LHCN-M2 (cell line): ENCODE measurements around the gene CCDC149. TPM values are rescaled to one million over a fixed set of nuclear protein-coding genes. Genes with fewer than 3 reads are reported as not detected.
"Not testable (repeated sequence)": the region's sequence is repeated elsewhere in the genome, so short reads cannot be mapped to it uniquely, and the experiment has no call there.

Experiments used
- DNase-seq: peaks from one replicate; pipeline ENCODE4 v3.0.0-alpha.2; 2012; ENCODE audit warnings: low read depth
- total RNA-seq: library from RNA; depleted of rRNA; stranded (reverse); fragments of >200 nt; gene quantifications from 2 replicates; pipeline ENCODE4 v1.2.3, GENCODE V29; 2014

CCDC149 gene
- total RNA-seq, 1 experiment from 2014 or later: 3.0 TPM

GRCh38 chr4:24917076-24917856 is 4.4 kb upstream of the CCDC149 start:
- no peak for DNase-seq

GRCh38 chr4:24915121-24915922 is 2.5 kb upstream of the CCDC149 start:
- DNase-seq: no peak

GRCh38 chr4:24914460-24914859 is 1.6 kb upstream of the CCDC149 start:
- DNase-seq: no peak

- DNase-seq: no peak
Measured at GRCh38 chr4:24913119-24913485, 260 bp upstream of the CCDC149 start.

DNA sequence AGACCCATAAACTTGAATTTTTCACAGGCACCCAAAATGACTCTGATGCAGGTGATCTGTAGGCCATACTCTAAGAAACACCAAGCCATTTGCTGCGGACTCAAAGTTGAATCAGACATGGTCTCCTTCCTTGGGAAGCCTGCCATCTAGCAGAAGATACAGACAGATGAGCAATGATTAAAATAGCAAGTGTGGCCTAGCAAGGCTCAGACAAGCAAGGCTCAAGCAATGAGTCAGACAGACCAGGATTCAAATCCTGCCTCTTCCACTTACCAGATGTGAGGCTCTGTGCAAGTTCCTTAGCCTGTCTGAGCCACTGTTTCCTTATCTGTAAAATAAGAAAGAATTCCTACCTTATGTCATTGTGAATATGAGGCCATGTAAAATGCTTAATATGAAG is 2.3 kb downstream of the CCDC149 start:
- no peak for DNase-seq

DNA sequence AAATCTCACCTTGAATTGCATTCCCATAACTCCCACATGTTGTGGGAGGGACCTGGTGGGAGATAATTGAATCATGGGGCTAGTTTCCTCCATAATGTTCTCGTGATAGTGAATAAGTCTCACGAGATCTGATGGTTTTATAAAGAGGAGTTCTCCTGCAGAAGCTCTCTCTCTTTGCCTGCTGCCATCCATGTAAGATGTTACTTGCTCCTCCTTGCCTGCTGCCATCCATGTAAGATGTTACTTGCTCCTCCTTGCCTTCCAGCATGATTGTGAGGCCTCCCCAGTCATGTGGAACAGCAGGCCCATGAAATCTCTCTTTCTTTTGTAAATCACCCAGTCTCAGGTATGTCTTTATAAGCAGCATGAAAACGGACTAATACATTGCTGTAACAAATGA is 3.2 kb downstream of the CCDC149 start:
- not testable (repeated sequence) for DNase-seq

DNA sequence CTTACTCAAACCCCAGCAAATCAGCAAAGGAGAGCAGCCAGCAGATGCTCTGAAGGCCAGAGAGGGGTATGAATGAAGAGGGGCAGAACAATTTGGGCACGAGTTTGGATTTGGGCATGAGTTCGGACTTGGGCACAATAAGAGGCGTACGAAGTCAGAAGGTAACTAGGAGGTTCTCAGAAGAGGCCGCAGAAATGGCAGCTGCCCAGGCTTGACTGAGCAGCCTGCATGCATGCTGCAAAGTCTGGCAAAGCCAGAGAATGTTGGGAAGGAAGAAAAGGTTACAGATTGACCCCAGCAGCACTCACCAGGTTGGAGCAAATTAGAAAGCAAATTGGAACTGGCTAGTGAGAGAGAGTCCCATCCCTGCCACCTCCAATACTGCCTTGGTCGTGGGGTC is 15.2 kb downstream of the CCDC149 start:
- no peak for DNase-seq

- DNase-seq: no peak
Measured at GRCh38 chr4:24896977-24897376, 15.9 kb downstream of the CCDC149 start.

DNA sequence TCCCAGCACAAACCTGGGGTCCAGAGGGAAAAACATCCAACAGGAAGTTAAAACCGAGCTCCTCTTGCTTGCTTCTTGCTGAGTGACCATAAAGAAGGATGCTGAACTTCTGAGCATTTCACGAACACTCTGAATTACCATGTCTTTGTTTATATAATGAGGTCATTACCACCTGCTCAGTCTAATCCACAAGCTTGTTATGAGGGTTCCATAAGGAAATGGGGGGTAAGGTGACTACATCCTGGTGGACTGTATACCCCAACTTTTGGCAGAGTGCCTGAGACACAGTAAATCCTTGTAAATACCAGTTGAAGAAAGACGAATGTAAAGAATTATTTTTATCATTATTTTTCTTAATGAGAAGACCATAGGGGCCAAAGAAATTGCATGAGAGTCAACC is 16.8 kb downstream of the CCDC149 start:
- DNase-seq: no peak

- no peak for DNase-seq
Measured at GRCh38 chr4:24895461-24895860, 17.4 kb downstream of the CCDC149 start.

DNA sequence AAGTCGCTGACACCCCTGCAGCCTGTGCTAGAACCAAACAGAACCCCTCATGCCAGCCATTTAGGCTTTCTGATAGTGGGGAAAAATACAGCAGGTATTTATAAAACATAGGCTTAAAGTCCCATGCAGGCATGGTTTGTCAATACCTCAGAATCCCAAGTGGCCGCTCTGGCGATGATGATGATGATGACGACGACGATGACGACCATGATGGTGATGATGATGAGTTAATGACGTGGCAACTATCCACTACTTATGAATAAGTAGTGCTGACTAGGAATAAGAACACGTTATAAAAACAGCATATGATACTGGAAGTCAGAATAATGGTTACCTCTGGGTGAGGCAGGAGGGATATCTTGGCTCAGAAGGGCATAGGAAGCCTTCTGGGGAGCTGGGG is 18.0 kb downstream of the CCDC149 start:
- no peak for DNase-seq

GRCh38 chr4:24894243-24894642 is 18.6 kb downstream of the CCDC149 start:
- no peak for DNase-seq

DNA sequence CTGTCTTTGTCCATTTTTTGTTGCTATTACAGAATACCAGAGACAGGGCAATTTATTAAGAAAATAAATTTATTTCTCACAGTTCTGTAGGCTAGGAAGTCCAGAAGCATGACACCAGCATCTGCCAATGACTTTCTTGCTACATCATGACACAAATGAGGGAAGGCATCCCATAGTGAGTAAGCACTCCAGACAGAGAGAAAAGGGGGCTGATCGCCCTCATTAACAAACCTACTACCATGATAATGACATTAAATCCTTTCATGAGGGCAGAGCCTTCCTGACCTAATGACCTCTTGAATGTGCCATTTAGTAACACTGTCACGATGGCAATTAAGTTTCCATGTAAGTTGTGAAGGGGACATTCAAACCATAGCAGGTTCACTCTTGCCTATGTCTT is 20.1 kb downstream of the CCDC149 start:
- no peak for DNase-seq

DNA sequence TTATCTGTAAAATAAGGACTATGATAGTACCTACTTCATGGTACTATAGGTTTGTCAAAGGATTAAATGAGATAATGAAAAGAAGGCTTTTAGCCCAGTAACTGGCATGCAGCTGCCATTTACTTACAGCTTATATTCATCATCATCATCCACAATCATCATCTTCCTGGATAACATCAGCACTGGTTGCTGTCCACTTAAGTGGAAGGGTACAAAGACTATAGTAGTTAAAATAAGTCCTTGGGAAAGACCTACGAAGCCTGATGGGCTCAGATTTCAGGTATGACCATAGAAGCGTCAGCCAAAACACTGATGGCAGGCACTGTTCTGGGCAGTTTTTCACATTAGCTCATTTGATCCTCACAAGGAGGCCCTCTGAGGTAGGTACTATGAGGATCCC is 20.6 kb downstream of the CCDC149 start:
- DNase-seq: no peak

- no peak for DNase-seq
Measured at GRCh38 chr4:24890561-24891126, 22.2 kb downstream of the CCDC149 start.

DNA sequence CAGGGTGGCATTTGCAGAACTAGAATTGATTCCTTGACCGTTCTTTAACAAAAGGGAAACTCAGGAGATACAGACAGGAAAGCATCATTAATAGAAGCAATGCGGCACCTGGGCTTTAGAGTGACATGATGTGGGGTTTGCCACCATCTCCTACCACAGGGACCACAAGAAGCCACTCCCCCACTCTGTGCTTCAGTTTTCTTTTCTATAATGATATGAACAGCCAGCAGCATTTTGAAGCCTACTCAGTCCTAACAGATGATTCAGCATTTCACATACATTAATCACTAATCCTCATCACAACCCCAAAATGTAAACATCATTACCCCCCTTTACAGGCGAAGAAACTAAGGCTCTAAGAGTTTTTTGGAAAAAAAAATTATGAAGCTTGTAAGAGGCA is 22.9 kb downstream of the CCDC149 start:
- no peak for DNase-seq

DNA sequence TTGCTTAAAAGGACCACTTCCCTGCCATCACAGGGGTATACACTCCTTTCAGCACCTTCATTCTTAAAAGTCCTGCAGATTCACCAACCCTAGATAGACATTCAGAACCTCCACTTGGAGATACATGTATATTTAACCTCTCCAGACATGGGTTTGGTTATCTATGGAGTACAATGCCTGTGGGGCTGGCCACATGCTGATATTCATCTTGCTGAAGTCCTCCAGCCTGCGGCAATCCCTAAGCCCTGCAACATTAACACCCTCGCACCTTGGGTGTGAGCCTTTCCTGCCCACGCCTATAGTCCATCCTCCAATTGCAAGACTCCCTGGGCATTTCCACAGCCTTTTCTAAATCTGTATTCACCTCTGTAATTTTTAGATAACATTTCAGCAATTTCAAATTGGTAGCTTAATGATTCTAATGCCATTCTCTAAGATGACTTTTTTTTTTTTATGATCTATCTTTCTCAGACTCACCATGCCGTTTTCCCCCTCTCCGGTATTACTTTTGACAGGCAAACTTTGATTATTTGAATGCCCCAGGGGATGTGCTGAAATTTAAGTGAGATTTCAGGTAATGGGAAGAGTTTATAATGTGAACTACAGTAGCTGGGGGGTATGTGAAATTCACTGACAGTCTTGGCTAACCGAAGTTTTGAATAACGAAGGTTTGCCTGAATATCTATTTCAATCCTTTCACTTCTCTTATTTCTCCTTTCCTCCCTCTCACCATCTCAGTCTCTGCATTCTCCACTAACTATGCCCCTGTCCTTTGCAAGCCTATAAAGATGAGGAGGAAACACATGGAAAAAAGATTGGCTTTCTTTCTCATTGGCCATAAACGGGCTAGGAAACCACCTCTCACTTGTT is 24.1 kb downstream of the CCDC149 start:
- DNase-seq: no peak

- DNase-seq: no peak
Measured at GRCh38 chr4:24887881-24888430, 24.9 kb downstream of the CCDC149 start.

DNA sequence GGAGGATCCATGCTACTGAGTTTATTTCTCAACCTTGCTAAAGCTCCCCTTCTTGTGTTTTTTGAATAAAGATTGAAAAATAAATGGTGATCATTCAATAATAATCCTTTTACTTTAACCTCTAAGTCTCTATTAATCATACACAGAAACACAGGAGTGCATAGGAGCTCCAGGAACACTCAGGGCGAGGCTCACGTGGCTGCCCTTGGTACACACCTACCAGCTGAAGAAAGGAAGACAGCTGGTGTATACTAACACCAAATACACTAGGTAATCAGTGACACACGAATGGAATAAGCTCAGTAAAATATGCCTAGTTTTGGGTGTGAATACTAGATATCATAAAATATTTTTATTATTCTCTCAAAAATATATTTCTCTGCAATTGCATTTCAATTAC is 26.2 kb downstream of the CCDC149 start:
- no peak for DNase-seq

- no peak for DNase-seq
Measured at GRCh38 chr4:24885342-24885741, 27.5 kb downstream of the CCDC149 start.

- DNase-seq: no peak
Measured at GRCh38 chr4:24884902-24885301, 27.9 kb downstream of the CCDC149 start.
